ENCODE results near the gene HERC2. TPM values are rescaled to one million over a fixed set of nuclear protein-coding genes. Genes with fewer than 3 reads are reported as not detected.
"Not testable (repeated sequence)": the region's sequence is repeated elsewhere in the genome, so short reads cannot be mapped to it uniquely, and the experiment has no call there.

Gene HERC2
- total and polyA plus RNA-seq, 4 donors, result 14.6 to 45.4 (median 26.6) TPM

GRCh38 chr15:28198215-28198614 lies 123.8 kb downstream of the HERC2 start:
- not testable (repeated sequence) for H3K27me3 ChIP-seq (ENCODE audit: control insufficient read depth in 4 of 4, insufficient read depth in 4 of 4, low read length in 3 of 4); H3K4me3 ChIP-seq (ENCODE audit: low read depth in 1 of 3, low read length in 3 of 3); H3K4me1 ChIP-seq (ENCODE audit: control insufficient read depth in 4 of 4, insufficient read depth in 4 of 4, low read length in 3 of 4); H3K9ac ChIP-seq (ENCODE audit: low read depth in 1 of 2, low read length in 2 of 2); H3K27ac ChIP-seq (ENCODE audit: low read depth in 1 of 2, low read length in 2 of 2); DNase-seq (ENCODE audit: low spot score); H3K9me3 ChIP-seq (ENCODE audit: control insufficient read depth in 4 of 4, low read length in 3 of 4)
- WGBS, result 97% methylated on average over 2 of the region's 2 CpGs
- peaks cover 0 to 20% (median 8%) of the 10 kb centered on the region in 4 donors for H3K36me3 ChIP-seq (ENCODE audit: control insufficient read depth in 4 of 4, insufficient read depth in 3 of 4, low read depth in 1 of 4, low read length in 3 of 4)

- H3K4me1 ChIP-seq (ENCODE audit: control insufficient read depth in 4 of 4, insufficient read depth in 4 of 4, low read length in 3 of 4); H3K9ac ChIP-seq (ENCODE audit: low read depth in 1 of 2, low read length in 2 of 2); H3K27ac ChIP-seq (ENCODE audit: low read depth in 1 of 2, low read length in 2 of 2); H3K27me3 ChIP-seq (ENCODE audit: control insufficient read depth in 4 of 4, insufficient read depth in 4 of 4, low read length in 3 of 4); H3K4me3 ChIP-seq (ENCODE audit: low read depth in 1 of 3, low read length in 3 of 3); DNase-seq (ENCODE audit: low spot score); H3K9me3 ChIP-seq (ENCODE audit: control insufficient read depth in 4 of 4, low read length in 3 of 4): not testable (repeated sequence)
- H3K36me3 ChIP-seq (ENCODE audit: control insufficient read depth in 4 of 4, insufficient read depth in 3 of 4, low read depth in 1 of 4, low read length in 3 of 4), result peaks cover 0 to 20% (median 9%) of the 10 kb centered on the region in 4 donors
- WGBS, result 94% methylated on average over 3 of the region's 4 CpGs
Measured at GRCh38 chr15:28197694-28198093, 124.3 kb downstream of the HERC2 start.

- not testable (repeated sequence) for DNase-seq (ENCODE audit: low spot score); H3K9me3 ChIP-seq (ENCODE audit: control insufficient read depth in 4 of 4, low read length in 3 of 4); H3K4me1 ChIP-seq (ENCODE audit: control insufficient read depth in 4 of 4, insufficient read depth in 4 of 4, low read length in 3 of 4); H3K27me3 ChIP-seq (ENCODE audit: control insufficient read depth in 4 of 4, insufficient read depth in 4 of 4, low read length in 3 of 4); H3K4me3 ChIP-seq (ENCODE audit: low read depth in 1 of 3, low read length in 3 of 3); H3K9ac ChIP-seq (ENCODE audit: low read depth in 1 of 2, low read length in 2 of 2); H3K27ac ChIP-seq (ENCODE audit: low read depth in 1 of 2, low read length in 2 of 2)
- 98% methylated on average over 5 of the region's 5 CpGs for WGBS
- peaks cover 2 to 21% (median 13%) of the 10 kb centered on the region in 4 donors for H3K36me3 ChIP-seq (ENCODE audit: control insufficient read depth in 4 of 4, insufficient read depth in 3 of 4, low read depth in 1 of 4, low read length in 3 of 4)
Measured at GRCh38 chr15:28196581-28196980, 125.4 kb downstream of the HERC2 start.

GRCh38 chr15:28192772-28193171 lies 129.2 kb downstream of the HERC2 start:
- Histone ChIP-seq H3K27me3 (ENCODE audit: control insufficient read depth in 4 of 4, insufficient read depth in 4 of 4, low read length in 3 of 4) (no peaks in the 10 kb centered on the region), H3K27ac (ENCODE audit: low read depth in 1 of 2, low read length in 2 of 2) (no peak overlapping the region), H3K9me3 (ENCODE audit: control insufficient read depth in 4 of 4, low read length in 3 of 4) (no peaks in the 10 kb centered on the region), H3K4me1 (ENCODE audit: control insufficient read depth in 4 of 4, insufficient read depth in 4 of 4, low read length in 3 of 4) (no peaks in the 10 kb centered on the region), H3K4me3 (ENCODE audit: low read depth in 1 of 3, low read length in 3 of 3) (no peak overlapping the region), H3K9ac (ENCODE audit: low read depth in 1 of 2, low read length in 2 of 2) (no peak overlapping the region), H3K36me3 (ENCODE audit: control insufficient read depth in 4 of 4, insufficient read depth in 3 of 4, low read depth in 1 of 4, low read length in 3 of 4) (peaks cover 9 to 28% (median 22%) of the 10 kb centered on the region in 4 donors)
- no peak for DNase-seq (ENCODE audit: low spot score)
- TF ChIP-seq HNF4A (conservative IDR thresholded peaks at IDR 0.05) (no peak), SP1 (IDR thresholded peaks at IDR 0.05) (no peak), CTCF (IDR thresholded peaks at IDR 0.05; ENCODE audit: low read depth, low read length, missing input control) (no peak), ZBTB33 (IDR thresholded peaks at IDR 0.05) (no peak), HNF4G (IDR thresholded peaks at IDR 0.05) (no peak), MAX (IDR thresholded peaks at IDR 0.05) (no peak), TAF1 (conservative IDR thresholded peaks at IDR 0.05) (no peak), RAD21 (IDR thresholded peaks at IDR 0.05) (no peak), NR2F2 (IDR thresholded peaks at IDR 0.05) (no peak), FOXA1 (IDR thresholded peaks at IDR 0.05) (no peak), FOXA2 (IDR thresholded peaks at IDR 0.05) (no peak)
- WGBS, result 93% methylated on average over 1 of the region's 1 CpG
